Ishikawa (cell line): Measurements from ENCODE around the gene PXDC1.

Experiments
- CEBPB ChIP-seq: IDR thresholded peaks from 2 replicates; pipeline ENCODE4 v1.6.1; 2012
- EGR1 ChIP-seq: IDR thresholded peaks from 2 replicates; pipeline ENCODE4 v1.6.1; 2012
- EP300 ChIP-seq: IDR thresholded peaks from 2 replicates; pipeline ENCODE4 v1.6.1; 2012; ENCODE audit warnings: borderline replicate concordance
- FOXM1 ChIP-seq: IDR thresholded peaks from 2 replicates; pipeline ENCODE4 v1.6.1; 2012; ENCODE audit warnings: low read depth, borderline replicate concordance
- TCF12 ChIP-seq: IDR thresholded peaks from 2 replicates; pipeline ENCODE4 v1.6.1; 2012; ENCODE audit warnings: low read depth
- YY1 ChIP-seq: IDR thresholded peaks from 2 replicates; pipeline ENCODE4 v1.6.1; 2012; ENCODE audit warnings: low read depth
- ZBTB7A ChIP-seq: IDR thresholded peaks from 2 replicates; pipeline ENCODE4 v1.6.1; 2012; ENCODE audit warnings: low read depth

GRCh38 chr6:3797231-3798054, 45.9 kb upstream of the PXDC1 start:
- TF ChIP-seq TCF12 = no peak
- TF ChIP-seq YY1 = no peak
- no peak; the same call in 1 of the 2 replicates for TF ChIP-seq EP300
- no peak for TF ChIP-seq EGR1
- no peak for TF ChIP-seq ZBTB7A
- peak; percentile 77; the same call in 1 of the 2 replicates for TF ChIP-seq FOXM1
- TF ChIP-seq CEBPB = no peak
